Adrenal gland (tissue), 12 donors: ENCODE data around the gene CNIH2. TPM values are rescaled to one million over a fixed set of nuclear protein-coding genes. Genes with fewer than 3 reads are reported as not detected.

Source experiments
- DNase-seq, 7 donors: peaks; one replicate each; pipeline ENCODE4 v3.0.0-alpha.2; 2019 to 2020
- H3K27ac ChIP-seq, 5 donors: fragments of 200-600 bp; sonication (generic) in 4 of 5; 1 replicate in 3 of 5; 2 replicates in 2 of 5; pipeline versions ENCODE4 v1.5.1 to v1.8.0; 2016 to 2020; ENCODE audit warnings: mild to moderate bottlenecking in 1 of 5
- H3K27me3 ChIP-seq: fragments of 200-600 bp; 2 replicates; pipeline ENCODE4 v1.8.0; 2021
- H3K36me3 ChIP-seq, 2 donors: fragments of 200-600 bp; replicated peaks in 1 of 2; 1 replicate in 1 of 2; 2 replicates in 1 of 2; pipeline versions ENCODE4 v1.5.1 to v1.8.0; 2018 to 2022
- H3K4me1 ChIP-seq, 2 donors: fragments of 200-600 bp; replicated peaks in 1 of 2; 1 replicate in 1 of 2; 2 replicates in 1 of 2; pipeline versions ENCODE4 v1.5.1 to v1.8.0; 2018 to 2021
- H3K4me3 ChIP-seq, 4 donors: fragments of 200-600 bp; sonication (generic) in 3 of 4; one replicate each; pipeline ENCODE4 v1.5.1; 2016 to 2018
- H3K9me3 ChIP-seq, 3 donors: fragments of 200-600 bp; sonication (generic) in 1 of 3; replicated peaks in 1 of 3; 1 replicate in 2 of 3; 2 replicates in 1 of 3; pipeline versions ENCODE4 v1.5.1 to v1.8.0; 2016 to 2021
- CTCF ChIP-seq, 6 experiments: fragments of 450-650 bp in 4 of 6; fragments of 200-600 bp in 2 of 6; sonication (generic) in 1 of 6; IDR thresholded peaks; 1 replicate in 5 of 6; 2 replicates in 1 of 6; pipeline versions ENCODE4 v1.5.1 to v1.8.0; 2016 to 2021; ENCODE audit warnings: antibody characterized with exemption in 6 of 6, mild to moderate bottlenecking in 2 of 6, moderate library complexity in 1 of 6
- POLR2A ChIP-seq, 2 donors: fragments of 450-650 bp; IDR thresholded peaks; one replicate each; pipeline ENCODE4 v1.6.1; 2017; ENCODE audit warnings: antibody characterized with exemption in 2 of 2, mild to moderate bottlenecking in 2 of 2, moderate library complexity in 1 of 2
- WGBS, 4 donors: extraction: QIAGEN DNeasy Blood & Tissue Kit in 2 of 4; methylation state at CpG; one replicate each; pipeline versions ENCODE4 v1.1.5 to v1.1.7; 2013 to 2017; 5-methylcytosine and 5-hydroxymethylcytosine counted together
- intact Hi-C, 2 donors: fragments of 100-400 bp; cut with DNase I; formaldehyde crosslinking; loops; one replicate each; pipeline versions ENCODE4 v1.14.1 to v1.15.0; 2022 to 2023
- polyA plus RNA-seq, 3 donors: library from polyadenylated mRNA; stranded (reverse); fragments of 200-250 nt in 2 of 3; fragments of 350-450 nt in 1 of 3; fragmentation: Illumina TruSeq in 1 of 3; extraction: RNeasy Lipid Tissue Mini Kit (QIAGEN cat#74804) in 1 of 3; gene quantifications; one replicate each; pipeline ENCODE4 v1.2.3, GENCODE V29; 2013 to 2014
- total RNA-seq, 9 donors: library from RNA; depleted of rRNA in 4 of 9; stranded (reverse); fragments of >200 nt in 4 of 9; fragments of 120-200 nt in 1 of 9; fragmentation: NEBNext Ultra II Directional in 1 of 9; extraction: Animal tissue kit (Norgen Biotek cat#: 25700) in 1 of 9; gene quantifications; one replicate each; pipeline versions ENCODE4 v1.1.0 to v1.2.4, GENCODE V29; 2013 to 2023
- donor health status: healthy with polysubstance abuse.
- donor health status: Bipolar disorder and iron deficiency.
- donor health status: DM: yes; HTN: yes; CAD: no.
- donor health status: DM: no; HTN: no; CAD: no.
- donor health status: DM: no; HTN: no; CAD: no.
- donor health status: DM: yes; HTN: yes; CAD: no.

The CNIH2 gene
- total and polyA plus RNA-seq, 12 donors = 0.55 to 13.4 (median 2.9) TPM; not detected in 2

- H3K9me3 ChIP-seq = no peaks in the 10 kb centered on the region
- peaks cover 0 to 17% of the 10 kb centered on the region in 2 donors for H3K4me1 ChIP-seq
- TF ChIP-seq CTCF (IDR thresholded peaks at IDR 0.05) (peak; percentile 95 to 99 (median 98)), POLR2A (IDR thresholded peaks at IDR 0.05) (no peak)
- H3K4me3 ChIP-seq = no peak overlapping the region
- intact Hi-C loops = no loop called here
- H3K27ac ChIP-seq = peak overlapping the region in 2 of 5 donors; percentile 45 to 73
- 11 to 16% (median 12%) methylated on average over 14 to 19 of the region's 19 CpGs for WGBS, 4 donors
- no peaks in the 10 kb centered on the region for H3K27me3 ChIP-seq
- peaks cover 0 to 7% of the 10 kb centered on the region in 2 donors for H3K36me3 ChIP-seq
- peak; percentile 70 to 91 (median 81) for DNase-seq
Observed at GRCh38 chr11:66328302-66329144, 50.5 kb downstream of the CNIH2 start.

- intact Hi-C loops = no loop called here
- 75 to 88% (median 84%) methylated on average over 2 to 3 of the region's 3 CpGs for WGBS, 4 donors
- Histone ChIP-seq H3K36me3 (peaks cover 0 to 7% of the 10 kb centered on the region in 2 donors), H3K9me3 (no peaks in the 10 kb centered on the region), H3K4me3 (no peak overlapping the region), H3K27me3 (no peaks in the 10 kb centered on the region), H3K4me1 (peaks cover 0 to 17% of the 10 kb centered on the region in 2 donors), H3K27ac (peak overlapping the region in 2 of 5 donors; percentile 45 to 73)
- TF ChIP-seq POLR2A (IDR thresholded peaks at IDR 0.05) (no peak), CTCF (IDR thresholded peaks at IDR 0.05) (no peak)
- DNase-seq = no peak
Observed at GRCh38 chr11:66329165-66329673, 51.2 kb downstream of the CNIH2 start.

GRCh38 chr11:66330931-66331330, 53.0 kb downstream of the CNIH2 start:
- Histone ChIP-seq H3K4me1 (peaks cover 6 to 28% of the 10 kb centered on the region in 2 donors), H3K27ac (no peak overlapping the region), H3K4me3 (no peak overlapping the region), H3K9me3 (no peaks in the 10 kb centered on the region), H3K27me3 (no peaks in the 10 kb centered on the region), H3K36me3 (peaks cover 0 to 7% of the 10 kb centered on the region in 2 donors)
- DNase-seq = peak in 1 of 7 donors; percentile 5
- intact Hi-C loops = no loop called here
- no peak for TF ChIP-seq CTCF (IDR thresholded peaks at IDR 0.05)
- no peak for TF ChIP-seq POLR2A (IDR thresholded peaks at IDR 0.05)
- 53 to 65% (median 63%) methylated on average over 5 to 10 of the region's 10 CpGs for WGBS, 4 donors

- TF ChIP-seq POLR2A (IDR thresholded peaks at IDR 0.05) (no peak), CTCF (IDR thresholded peaks at IDR 0.05) (no peak)
Observed at GRCh38 chr11:66331542-66332370, 53.8 kb downstream of the CNIH2 start.

More at GRCh38 chr11:66331542-66332370, 53.8 kb downstream of the CNIH2 start:
- no peaks in the 10 kb centered on the region for H3K27me3 ChIP-seq
- intact Hi-C loops = no loop called here
- H3K9me3 ChIP-seq = no peaks in the 10 kb centered on the region
- H3K4me3 ChIP-seq = no peak overlapping the region
- peaks cover 10 to 33% of the 10 kb centered on the region in 2 donors for H3K4me1 ChIP-seq
- peak in 2 of 7 donors; percentile 8 to 9 for DNase-seq
- H3K27ac ChIP-seq = no peak overlapping the region
- H3K36me3 ChIP-seq = peaks cover 0 to 7% of the 10 kb centered on the region in 2 donors
- 90 to 93% (median 91%) methylated on average over 9 to 12 of the region's 12 CpGs for WGBS, 4 donors
